Smooth muscle cell (in vitro differentiated cells): ENCODE results near the gene GSK3B. TPM values are rescaled to one million over a fixed set of nuclear protein-coding genes. Genes with fewer than 3 reads are reported as not detected.

Experiments
- DNase-seq: peaks from one replicate; lab custom pipeline; 2025; ENCODE audit not compliant: unreplicated experiment; lab: John Stamatoyannopoulos, UW
- H2AFZ ChIP-seq: fragments of 200-600 bp; sonication (generic); 2 replicates; pipeline ENCODE4 v1.6.0; 2016; ENCODE audit warnings: antibody characterized with exemption, low read depth, mild to moderate bottlenecking
- H3F3A ChIP-seq: fragments of 200-600 bp; sonication (generic); 2 replicates; pipeline ENCODE4 v1.6.0; 2017; ENCODE audit warnings: antibody characterized with exemption, low read depth
- H3K27ac ChIP-seq: fragments of 200-600 bp; sonication (generic); 2 replicates; pipeline ENCODE4 v1.5.1; 2016; ENCODE audit warnings: low read depth, mild to moderate bottlenecking
- H3K27me3 ChIP-seq: fragments of 200-600 bp; sonication (generic); 2 replicates; pipeline ENCODE4 v1.6.1; 2016; ENCODE audit warnings: low read depth, mild to moderate bottlenecking
- H3K36me3 ChIP-seq: fragments of 200-600 bp; sonication (generic); 2 replicates; pipeline ENCODE4 v1.5.1; 2016; ENCODE audit warnings: low read depth
- H3K4me1 ChIP-seq: fragments of 200-600 bp; sonication (generic); 2 replicates; pipeline ENCODE4 v1.5.1; 2016; ENCODE audit warnings: low read depth
- H3K4me2 ChIP-seq: fragments of 200-600 bp; sonication (generic); 2 replicates; pipeline ENCODE4 v1.6.0; 2016; ENCODE audit warnings: mild to moderate bottlenecking
- H3K4me3 ChIP-seq: fragments of 200-600 bp; sonication (generic); 2 replicates; pipeline ENCODE4 v1.5.1; 2016; ENCODE audit warnings: mild to moderate bottlenecking
- H3K79me2 ChIP-seq: fragments of 200-600 bp; sonication (generic); 2 replicates; pipeline ENCODE4 v1.6.0; 2016; ENCODE audit warnings: low read depth, mild to moderate bottlenecking
- H3K9ac ChIP-seq: fragments of 200-600 bp; sonication (generic); 2 replicates; pipeline ENCODE4 v1.6.0; 2016; ENCODE audit warnings: low read depth
- H3K9me3 ChIP-seq: fragments of 200-600 bp; sonication (generic); replicated peaks from 2 replicates; pipeline ENCODE4 v1.5.1; 2016; ENCODE audit warnings: low read depth
- H4K20me1 ChIP-seq: fragments of 200-600 bp; sonication (generic); 2 replicates; pipeline ENCODE4 v1.6.0; 2016; ENCODE audit warnings: low read depth
- CTCF ChIP-seq: fragments of 200-600 bp; sonication (generic); IDR thresholded peaks from 2 replicates; pipeline ENCODE4 v1.5.1; 2017; ENCODE audit warnings: borderline replicate concordance, mild to moderate bottlenecking, antibody characterized with exemption; ENCODE audit not compliant: insufficient read depth, poor library complexity, severe bottlenecking
- WGBS: methylation state at CpG from one replicate; pipeline ENCODE4 v1.1.7; 2016; ENCODE audit warnings: low lambda C conversion rate; 5-methylcytosine and 5-hydroxymethylcytosine counted together
- polyA plus RNA-seq: library from polyadenylated mRNA; unstranded; fragments of >200 nt; fragmentation: Nextera tagmentation; extraction: Ambion mirVana; gene quantifications from 2 replicates; pipeline ENCODE4 v1.2.1, GENCODE V29; 2016
- total RNA-seq: library from RNA; depleted of rRNA; stranded (reverse); fragments of >200 nt; gene quantifications from 2 replicates; pipeline ENCODE4 v1.2.3, GENCODE V29; 2014

GSK3B gene
- total and polyA plus RNA-seq, 2 experiments from 2014 or later: 27.3 to 61.8 TPM

DNA sequence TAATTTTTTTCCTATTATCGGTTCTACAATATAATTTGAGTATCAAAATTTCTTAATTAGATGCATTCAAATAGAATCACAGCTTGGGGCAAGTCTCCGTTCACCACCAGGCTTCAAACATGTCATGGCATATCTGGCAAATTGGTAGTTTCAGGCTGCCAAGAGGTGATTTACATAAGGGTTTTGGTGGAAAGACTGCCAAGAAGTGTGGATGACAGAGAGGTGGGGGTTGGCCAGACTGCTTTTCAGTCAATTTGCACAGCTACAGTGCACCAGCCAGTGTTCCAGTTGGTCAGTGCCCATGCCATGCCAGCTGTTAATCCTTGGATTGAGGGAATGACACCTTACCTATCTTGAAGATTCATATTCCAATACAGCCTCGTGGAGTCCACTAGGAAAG lies 8.4 kb upstream of the GSK3B start:
- Histone ChIP-seq H4K20me1 (no peaks in the 10 kb centered on the region), H3K36me3 (no peaks in the 10 kb centered on the region), H3K9ac (no peak overlapping the region), H3K79me2 (peaks cover 20% of the 10 kb centered on the region), H3K9me3 (no peaks in the 10 kb centered on the region), H3K4me3 (no peak overlapping the region), H3F3A (no peaks in the 10 kb centered on the region), H2AFZ (no peak overlapping the region), H3K4me2 (no peak overlapping the region), H3K27ac (no peak overlapping the region), H3K27me3 (no peaks in the 10 kb centered on the region), H3K4me1 (peaks cover 4% of the 10 kb centered on the region)
- no peak for DNase-seq
- no peak for TF ChIP-seq CTCF
- WGBS: 95% methylated on average over 3 of the region's 3 CpGs

DNA sequence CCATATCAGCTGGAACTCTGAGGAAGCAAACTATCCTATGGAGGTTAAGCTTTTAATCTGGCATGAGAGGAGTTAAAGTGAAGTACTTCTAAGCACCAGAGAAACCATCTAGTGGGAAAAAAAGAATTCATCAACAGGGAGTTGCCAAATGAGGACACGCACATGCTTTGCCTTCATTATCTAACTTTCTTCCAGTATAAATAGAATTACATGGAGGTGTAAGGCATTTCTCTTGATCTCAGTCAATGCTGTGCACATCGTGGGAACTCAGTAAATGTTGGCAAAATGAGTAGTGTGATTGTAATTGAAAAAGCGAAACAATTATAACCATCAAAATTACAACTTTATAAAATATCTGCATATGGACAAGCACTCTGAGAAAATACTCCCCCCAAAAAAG lies 8.0 kb upstream of the GSK3B start:
- Histone ChIP-seq H3K9me3 (no peaks in the 10 kb centered on the region), H3K27me3 (no peaks in the 10 kb centered on the region), H3F3A (no peaks in the 10 kb centered on the region), H3K79me2 (peaks cover 24% of the 10 kb centered on the region), H3K9ac (no peak overlapping the region), H3K4me2 (no peak overlapping the region), H3K4me1 (peaks cover 9% of the 10 kb centered on the region), H2AFZ (no peak overlapping the region), H3K4me3 (no peak overlapping the region), H3K36me3 (no peaks in the 10 kb centered on the region), H3K27ac (no peak overlapping the region), H4K20me1 (no peaks in the 10 kb centered on the region)
- WGBS: 89% methylated on average over 3 of the region's 3 CpGs
- no peak for TF ChIP-seq CTCF
- no peak for DNase-seq

DNA sequence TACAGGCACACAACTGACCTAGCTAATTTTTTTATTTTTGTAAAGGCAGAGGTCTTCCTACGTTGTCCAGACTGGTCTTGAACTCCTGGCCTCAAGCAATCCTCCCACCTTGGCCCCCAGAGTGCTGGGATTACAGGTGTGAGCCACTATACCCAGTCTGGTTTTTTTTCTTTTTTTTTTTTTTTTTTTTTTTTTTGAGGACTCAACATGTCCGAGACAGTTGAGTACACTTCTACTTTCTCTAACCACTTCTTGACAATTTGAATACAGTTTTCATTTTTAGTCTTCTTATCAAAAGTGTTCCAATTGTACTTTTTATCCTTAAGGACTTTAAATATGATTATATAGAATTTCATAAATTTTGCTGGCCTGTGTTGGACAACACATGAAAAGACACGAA lies 7.4 kb upstream of the GSK3B start:
- no peak overlapping the region for H3K4me2 ChIP-seq
- no peak overlapping the region for H3K27ac ChIP-seq
- H3K79me2 ChIP-seq: peaks cover 30% of the 10 kb centered on the region

More for the DNA sequence above, 7.4 kb upstream of the GSK3B start:
- Histone ChIP-seq H3K4me1 (peaks cover 12% of the 10 kb centered on the region), H2AFZ (no peak overlapping the region), H3F3A (no peaks in the 10 kb centered on the region), H3K36me3 (no peaks in the 10 kb centered on the region), H3K9ac (no peak overlapping the region), H3K27me3 (no peaks in the 10 kb centered on the region), H3K4me3 (no peak overlapping the region), H3K9me3 (no peaks in the 10 kb centered on the region), H4K20me1 (no peaks in the 10 kb centered on the region)
- no peak for DNase-seq
- no peak for TF ChIP-seq CTCF
- WGBS: 91% methylated on average over 3 of the region's 3 CpGs
